Tibial artery (tissue), 4 donors: ENCODE results near the gene DLG1.
"Not testable (repeated sequence)": the region's sequence is repeated elsewhere in the genome, so short reads cannot be mapped to it uniquely, and the experiment has no call there.

ENCODE experiments used
- DNase-seq, 2 donors: peaks; one replicate each; pipeline ENCODE4 v3.0.0-alpha.2; 2019
- H3K27ac ChIP-seq, 2 donors: fragments of 200-600 bp; sonication (generic) in 1 of 2; 1 replicate in 1 of 2; 2 replicates in 1 of 2; pipeline ENCODE4 v1.5.1; 2018 to 2019; ENCODE audit warnings: mild to moderate bottlenecking in 1 of 2
- H3K27me3 ChIP-seq, 2 donors: fragments of 200-600 bp; sonication (generic) in 1 of 2; one replicate each; pipeline versions ENCODE4 v1.5.1 to v1.6.0; 2016 to 2019
- H3K36me3 ChIP-seq, 3 donors: fragments of 200-600 bp; sonication (generic) in 2 of 3; one replicate each; pipeline ENCODE4 v1.5.1; 2016 to 2019; ENCODE audit warnings: mild to moderate bottlenecking in 2 of 3
- H3K4me1 ChIP-seq, 4 donors: fragments of 200-600 bp; sonication (generic) in 2 of 4; 1 replicate in 3 of 4; 2 replicates in 1 of 4; pipeline ENCODE4 v1.5.1; 2016 to 2019
- H3K4me3 ChIP-seq, 2 donors: fragments of 200-600 bp; sonication (generic) in 1 of 2; 1 replicate in 1 of 2; 2 replicates in 1 of 2; pipeline ENCODE4 v1.5.1; 2018 to 2019; ENCODE audit warnings: mild to moderate bottlenecking in 2 of 2
- H3K9me3 ChIP-seq, 3 donors: fragments of 200-600 bp; sonication (generic) in 1 of 3; one replicate each; pipeline ENCODE4 v1.5.1; 2016 to 2019
- CTCF ChIP-seq, 2 experiments: fragments of 200-600 bp in 1 of 2; fragments of 450-650 bp in 1 of 2; IDR thresholded peaks; one replicate each; pipeline ENCODE4 v1.5.1; 2017 to 2019; ENCODE audit warnings: antibody characterized with exemption in 2 of 2, mild to moderate bottlenecking in 1 of 2, moderate library complexity in 1 of 2
- intact Hi-C: fragments of 100-400 bp; cut with DNase I; formaldehyde crosslinking; loops from one replicate; pipeline ENCODE4 v1.15.0; 2023; ENCODE audit warnings: low total_unique reads

Gene DLG1

DNA sequence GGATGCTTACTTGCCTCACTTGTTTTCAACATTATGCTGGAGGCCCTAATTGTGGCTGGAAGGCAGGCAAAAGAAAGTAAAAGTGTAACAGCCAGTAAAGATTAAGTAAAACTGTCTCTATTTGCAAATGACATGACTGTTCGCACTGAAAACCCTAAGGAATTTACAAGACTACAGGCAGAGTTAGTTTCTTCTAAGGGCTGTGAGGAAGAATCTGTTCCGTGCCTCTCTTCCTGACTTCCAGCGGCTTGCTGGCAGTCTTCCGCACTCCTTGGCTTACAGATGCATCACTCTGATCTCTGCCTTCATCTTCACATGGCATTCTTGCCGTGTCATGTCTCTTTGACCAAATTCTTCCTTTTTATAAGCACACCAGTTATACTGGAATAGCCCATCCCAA lies 86.1 kb downstream of the DLG1 start:
- no peak for TF ChIP-seq CTCF (IDR thresholded peaks at IDR 0.05)
- Histone ChIP-seq H3K4me3 (no peak overlapping the region), H3K4me1 (peaks cover 0 to 19% (median 7%) of the 10 kb centered on the region in 4 donors), H3K9me3 (no peaks in the 10 kb centered on the region), H3K36me3 (no peaks in the 10 kb centered on the region), H3K27me3 (no peaks in the 10 kb centered on the region), H3K27ac (no peak overlapping the region)
- no peak for DNase-seq
- intact Hi-C loops: no loop called here

GRCh38 chr3:197211698-197212097 lies 86.7 kb downstream of the DLG1 start:
- H3K27me3 ChIP-seq, DNase-seq, intact Hi-C loops: not testable (repeated sequence)

GRCh38 chr3:197209366-197210260 lies 88.8 kb downstream of the DLG1 start:
- Histone ChIP-seq H3K36me3 (no peaks in the 10 kb centered on the region), H3K4me1 (no peaks in the 10 kb centered on the region), H3K27me3 (no peaks in the 10 kb centered on the region), H3K27ac (no peak overlapping the region), H3K9me3 (no peaks in the 10 kb centered on the region), H3K4me3 (no peak overlapping the region)
- TF ChIP-seq CTCF (IDR thresholded peaks at IDR 0.05): no peak
- intact Hi-C loops: no loop called here
- no peak for DNase-seq

More at GRCh38 chr3:197211698-197212097, 86.7 kb downstream of the DLG1 start:
- H3K36me3 ChIP-seq, H3K9me3 ChIP-seq, H3K27ac ChIP-seq, H3K4me3 ChIP-seq: not testable (repeated sequence)
- peaks cover 0 to 17% (median 6%) of the 10 kb centered on the region in 4 donors for H3K4me1 ChIP-seq

GRCh38 chr3:197206913-197207312 lies 91.5 kb downstream of the DLG1 start:
- H3K4me3 ChIP-seq: no peak overlapping the region

DNA sequence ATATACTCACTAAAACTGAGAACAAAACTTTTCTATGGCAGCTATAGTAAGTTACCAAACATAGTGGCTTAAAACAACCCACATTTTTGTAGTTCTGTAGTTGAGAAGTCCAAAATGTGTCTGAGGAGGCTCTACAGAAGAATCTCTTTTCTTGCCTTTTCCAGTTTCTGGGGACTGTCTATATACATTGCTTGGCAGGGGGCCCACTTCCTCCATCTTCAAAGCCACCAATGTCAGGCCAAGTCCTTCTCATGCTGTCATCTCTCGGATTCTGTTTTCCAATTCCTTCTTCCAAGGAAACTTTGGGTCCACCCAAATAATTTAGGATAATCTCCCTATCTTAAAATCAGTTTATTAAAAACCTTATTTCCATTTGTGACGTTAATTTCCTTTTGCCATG lies 92.7 kb downstream of the DLG1 start:
- Histone ChIP-seq H3K36me3 (no peaks in the 10 kb centered on the region), H3K27ac (no peak overlapping the region), H3K27me3 (no peaks in the 10 kb centered on the region), H3K9me3 (no peaks in the 10 kb centered on the region), H3K4me1 (peaks cover 0 to 5% (median 0%) of the 10 kb centered on the region in 4 donors), H3K4me3 (no peak overlapping the region)
- TF ChIP-seq CTCF (IDR thresholded peaks at IDR 0.05): no peak
- intact Hi-C loops: no loop called here
- DNase-seq: no peak

More at GRCh38 chr3:197206913-197207312, 91.5 kb downstream of the DLG1 start:
- peaks cover 0 to 5% (median 0%) of the 10 kb centered on the region in 4 donors for H3K4me1 ChIP-seq
- no peaks in the 10 kb centered on the region for H3K36me3 ChIP-seq
- TF ChIP-seq CTCF (IDR thresholded peaks at IDR 0.05): no peak
- intact Hi-C loops: no loop called here
- no peaks in the 10 kb centered on the region for H3K27me3 ChIP-seq
- no peak for DNase-seq
- no peak overlapping the region for H3K27ac ChIP-seq
- no peaks in the 10 kb centered on the region for H3K9me3 ChIP-seq

DNA sequence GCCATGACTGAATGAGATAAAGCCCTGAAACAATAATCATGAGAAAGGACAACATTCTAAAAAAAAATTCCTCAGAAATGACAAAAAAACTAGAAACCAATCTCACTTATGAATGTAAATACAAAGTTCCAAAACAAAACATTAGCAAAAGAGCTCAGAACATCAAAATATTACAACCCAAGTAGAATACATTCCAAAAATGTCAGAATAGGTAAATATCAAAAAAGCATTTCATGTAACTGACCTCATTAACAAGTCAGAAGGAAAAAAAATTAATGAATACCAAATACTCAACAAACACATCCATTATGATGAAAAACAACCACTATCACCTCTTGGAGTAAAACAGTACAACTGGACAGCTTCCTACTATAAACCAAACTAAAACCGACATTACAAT lies 93.1 kb downstream of the DLG1 start:
- no peaks in the 10 kb centered on the region for H3K27me3 ChIP-seq
- peaks cover 0 to 5% (median 0%) of the 10 kb centered on the region in 4 donors for H3K4me1 ChIP-seq
- intact Hi-C loops: no loop called here
- H3K36me3 ChIP-seq: no peaks in the 10 kb centered on the region
- DNase-seq: no peak
- TF ChIP-seq CTCF (IDR thresholded peaks at IDR 0.05): no peak
- H3K27ac ChIP-seq: no peak overlapping the region
- H3K4me3 ChIP-seq: no peak overlapping the region
- no peaks in the 10 kb centered on the region for H3K9me3 ChIP-seq
